Measurements from ENCODE around the gene TMPRSS4.
"Not testable (repeated sequence)": the region's sequence is repeated elsewhere in the genome, so short reads cannot be mapped to it uniquely, and the experiment has no call there.

The TMPRSS4 gene

DNA sequence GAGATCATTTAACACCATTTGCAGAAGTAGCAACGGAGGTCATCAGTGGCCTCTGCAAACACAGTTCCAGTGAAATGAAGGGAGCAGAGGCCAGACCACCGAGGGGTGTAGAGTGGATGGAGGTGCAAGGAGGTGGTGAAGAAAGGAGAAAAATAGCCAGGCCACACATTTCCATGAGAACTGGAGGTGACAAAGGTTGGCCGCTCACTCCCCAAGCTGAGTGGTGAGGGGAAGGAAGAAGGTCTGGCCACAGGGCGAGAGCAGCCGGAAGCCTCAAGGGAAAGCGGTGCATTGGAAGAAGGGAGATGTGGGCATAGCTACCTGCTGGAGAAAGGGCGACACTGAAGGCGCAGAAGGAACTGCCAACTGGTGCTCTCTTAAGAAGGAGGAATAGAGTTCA lies 20.1 kb upstream of the TMPRSS4 start:
- no peak for DNase-seq (ENCODE audit: low read depth in 3 of 3)

DNA sequence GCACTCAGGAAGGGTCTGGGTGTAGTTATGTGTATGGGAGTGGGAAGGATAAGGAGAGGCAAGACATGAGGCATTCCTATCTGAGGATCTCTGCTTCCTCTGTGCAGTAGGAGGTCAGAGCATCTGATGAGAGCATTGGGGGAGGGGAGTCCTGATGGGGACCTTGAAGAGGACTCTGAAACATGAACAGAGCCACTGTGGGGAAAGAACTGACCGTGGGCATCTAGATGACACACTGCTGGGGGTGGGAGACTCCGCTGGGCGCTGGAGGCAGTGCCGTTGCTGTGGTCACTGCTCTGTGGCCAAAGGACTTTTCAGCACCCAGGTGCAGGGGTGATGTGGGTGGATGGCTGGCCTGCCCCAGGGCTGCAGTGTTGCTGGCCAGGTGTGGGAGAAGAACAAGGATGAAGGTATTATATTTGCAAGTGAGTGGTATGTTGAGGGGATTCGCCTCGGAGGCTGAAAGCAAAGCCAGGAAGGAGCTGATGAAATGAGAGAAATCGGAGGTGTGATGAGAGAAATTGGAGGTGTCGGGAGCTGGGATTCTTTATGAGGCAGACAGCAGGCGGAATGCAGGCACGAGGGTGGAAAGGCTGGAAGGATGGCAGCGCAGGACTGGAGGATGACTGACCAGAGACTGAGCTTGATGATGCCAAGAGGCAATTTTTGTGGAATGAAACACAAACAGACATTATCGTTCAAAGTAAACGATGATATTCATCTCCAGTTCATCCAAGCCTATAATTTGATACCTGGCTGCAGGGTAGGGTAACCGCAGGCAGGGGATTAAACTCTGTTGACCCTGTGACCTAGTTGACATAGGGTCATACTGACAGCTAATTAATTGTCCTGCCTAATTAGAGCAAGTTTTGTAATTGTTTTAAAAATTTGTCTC lies 19.4 kb upstream of the TMPRSS4 start:
- no peak for DNase-seq (ENCODE audit: low read depth in 3 of 3)

DNA sequence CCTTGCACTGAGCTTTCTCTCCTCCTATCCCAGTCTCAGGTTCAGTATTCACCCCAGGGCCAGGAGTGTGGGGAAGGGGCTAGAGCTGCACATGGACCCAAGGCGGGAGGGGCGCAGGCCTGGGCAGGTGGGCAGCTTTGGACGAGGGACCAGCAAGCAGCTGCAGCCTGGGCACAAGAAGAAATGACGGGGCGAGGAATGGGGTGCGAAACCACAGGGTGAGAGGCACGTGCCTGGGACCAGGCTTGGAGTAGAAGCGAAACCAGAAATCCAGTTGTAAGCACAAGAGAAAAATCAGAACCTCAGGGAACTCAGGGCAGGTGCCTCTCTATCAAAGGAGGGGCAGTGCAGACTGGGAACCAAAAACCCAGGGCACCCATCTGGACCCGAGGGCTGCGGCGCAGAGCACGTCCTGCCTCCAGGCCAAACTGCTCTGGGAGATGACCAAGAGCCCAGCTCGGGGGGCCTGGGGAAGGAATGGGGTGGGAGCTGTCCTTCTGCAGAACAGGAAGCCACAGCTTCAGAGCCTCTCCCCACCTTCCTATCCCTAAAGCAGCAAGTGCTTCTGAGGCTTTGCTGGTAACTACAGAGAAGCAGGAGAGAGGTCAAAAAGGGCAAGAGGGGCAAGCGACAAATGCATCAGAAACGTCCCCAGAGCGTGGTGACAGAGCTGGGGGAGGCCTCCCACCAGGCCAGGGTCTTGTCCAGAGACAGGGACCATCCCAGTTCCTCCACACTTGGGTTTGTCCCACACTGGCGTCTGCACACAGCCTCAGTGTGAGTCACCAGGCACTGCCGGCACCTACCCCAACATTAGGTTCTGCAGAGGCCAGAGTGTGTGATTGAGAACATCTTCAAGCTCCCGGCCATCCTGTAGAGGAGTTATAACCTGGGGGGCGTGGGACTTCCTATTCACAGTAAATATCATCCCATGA lies 18.3 kb upstream of the TMPRSS4 start:
- DNase-seq (ENCODE audit: low read depth in 3 of 3): no peak

DNA sequence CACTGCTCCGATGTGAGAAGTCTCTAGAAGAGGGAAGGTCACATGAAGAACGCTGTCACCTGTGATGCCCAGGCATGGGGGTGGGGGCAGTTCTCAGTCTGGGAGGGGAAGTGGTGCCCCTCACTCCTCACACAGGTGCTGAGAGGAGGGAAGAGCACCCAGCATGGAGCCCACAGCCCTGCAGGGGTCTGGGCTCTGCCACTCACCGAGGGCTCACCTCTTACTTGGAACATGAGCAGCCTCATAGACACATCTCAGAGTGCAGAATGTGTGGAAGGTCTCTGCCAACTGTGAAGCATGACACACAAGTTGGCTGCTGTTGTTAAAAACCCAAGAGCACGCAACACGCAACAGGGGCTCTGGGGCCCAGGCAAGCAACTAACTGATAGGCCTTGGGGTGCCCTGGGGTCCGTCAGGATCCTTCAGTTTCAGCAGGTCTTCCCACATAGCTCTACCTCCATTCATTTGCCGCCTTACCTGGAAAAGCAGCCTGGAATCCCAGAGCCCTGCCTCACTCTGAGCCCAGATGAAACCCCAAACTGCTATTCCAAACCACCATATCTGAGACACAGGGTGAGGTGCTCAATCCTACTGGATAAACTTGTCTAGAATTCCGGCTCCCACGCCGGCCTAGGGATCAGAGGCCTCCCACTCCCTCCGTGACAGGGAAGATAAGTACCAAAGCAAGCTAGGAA lies 17.5 kb upstream of the TMPRSS4 start:
- no peak for DNase-seq (ENCODE audit: low read depth in 3 of 3)

DNA sequence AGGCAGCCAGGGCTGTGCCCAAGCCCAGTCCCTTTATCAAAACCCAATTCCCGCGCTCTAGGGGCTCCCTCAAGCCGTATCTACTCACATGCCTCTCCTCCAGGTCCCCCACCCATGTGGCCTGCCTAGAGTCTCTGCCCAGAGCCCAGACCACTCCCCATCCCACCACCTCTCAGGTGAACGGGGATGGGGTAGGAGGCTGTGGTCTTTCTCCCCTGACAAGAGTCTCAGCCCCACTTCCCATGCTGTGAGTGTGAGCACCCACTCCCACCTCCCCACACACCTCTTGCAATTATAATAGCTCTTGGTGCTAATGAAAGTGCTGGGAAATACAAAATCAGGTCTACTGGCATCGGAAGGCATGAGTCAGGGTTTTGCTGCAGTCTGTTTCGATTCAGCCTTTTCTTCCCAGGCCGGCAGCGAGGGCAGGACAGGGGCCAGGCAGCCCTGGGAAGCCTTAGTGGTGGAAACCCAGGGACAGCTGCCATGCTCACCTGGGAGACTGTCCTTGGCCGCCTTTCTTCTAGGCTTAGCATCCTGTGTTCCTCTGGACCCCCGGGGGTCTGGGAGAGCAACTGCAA lies 16.7 kb upstream of the TMPRSS4 start:
- DNase-seq (ENCODE audit: low read depth in 3 of 3): no peak

DNA sequence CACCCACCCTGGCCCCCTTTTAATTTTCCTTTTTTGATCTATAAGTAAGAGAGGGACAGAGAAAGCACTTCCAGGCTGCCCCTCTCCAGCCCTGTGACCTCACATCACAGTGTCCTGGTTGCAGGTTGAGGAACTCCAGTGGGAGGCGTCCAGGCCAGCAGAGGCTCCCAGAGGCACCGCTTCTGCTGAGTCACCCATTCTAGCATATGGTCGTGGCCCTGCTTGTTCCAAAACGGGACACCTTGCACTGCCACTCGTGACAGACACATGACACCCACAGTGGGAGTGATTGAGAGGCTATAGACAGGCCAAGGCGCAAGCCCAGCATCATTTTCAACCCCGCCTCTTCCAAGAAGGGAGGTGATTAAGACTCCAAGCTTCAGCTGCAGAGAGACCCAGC lies 16.0 kb upstream of the TMPRSS4 start:
- no peak for DNase-seq (ENCODE audit: low read depth in 3 of 3)

DNA sequence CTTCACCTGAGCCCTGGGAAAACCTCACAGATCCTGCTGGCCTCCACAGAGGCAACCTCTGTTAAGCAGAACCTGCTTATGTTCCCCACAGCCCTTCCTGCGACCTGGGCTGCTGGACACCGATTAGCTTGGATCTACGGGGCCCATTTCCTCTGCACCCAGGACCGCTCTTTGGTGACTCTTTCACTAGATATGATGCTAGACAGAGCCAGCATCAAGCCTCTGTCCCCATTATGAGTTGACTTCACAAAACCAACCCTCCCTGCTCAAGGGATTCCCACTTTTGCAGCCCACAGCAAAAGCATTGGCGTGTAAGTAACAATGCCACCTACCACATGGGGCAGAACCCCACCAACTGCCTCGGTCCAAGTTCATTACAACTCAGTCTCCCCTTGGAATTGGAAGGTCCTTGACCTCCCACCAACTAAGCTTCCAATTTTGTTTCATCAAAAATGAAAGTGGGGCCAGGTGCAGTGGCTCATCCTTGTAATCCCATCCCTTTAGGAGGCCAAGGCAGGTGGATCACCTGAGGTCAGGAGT lies 15.2 kb upstream of the TMPRSS4 start:
- no peak for DNase-seq (ENCODE audit: low read depth in 3 of 3)

DNA sequence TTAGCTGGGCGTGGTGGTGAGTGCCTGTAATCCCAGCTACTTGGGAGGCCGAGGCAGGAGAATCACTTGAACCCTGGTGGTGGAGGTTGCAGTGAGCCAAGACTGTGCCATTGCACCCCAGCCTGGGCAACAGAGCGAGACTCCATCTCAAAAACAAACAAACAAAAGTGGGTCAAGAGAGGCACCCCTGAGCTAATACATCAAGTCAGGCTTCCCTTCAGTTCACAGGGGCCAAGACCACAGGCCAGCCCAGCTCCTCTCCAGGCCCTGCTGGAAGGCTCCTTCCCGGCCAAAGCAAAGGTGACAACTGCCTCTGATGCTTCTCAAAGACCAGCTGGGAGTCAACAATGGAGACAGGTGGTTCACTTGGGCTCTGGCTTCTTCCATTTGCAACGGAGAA lies 14.7 kb upstream of the TMPRSS4 start:
- not testable (repeated sequence) for DNase-seq (ENCODE audit: low read depth in 3 of 3)

DNA sequence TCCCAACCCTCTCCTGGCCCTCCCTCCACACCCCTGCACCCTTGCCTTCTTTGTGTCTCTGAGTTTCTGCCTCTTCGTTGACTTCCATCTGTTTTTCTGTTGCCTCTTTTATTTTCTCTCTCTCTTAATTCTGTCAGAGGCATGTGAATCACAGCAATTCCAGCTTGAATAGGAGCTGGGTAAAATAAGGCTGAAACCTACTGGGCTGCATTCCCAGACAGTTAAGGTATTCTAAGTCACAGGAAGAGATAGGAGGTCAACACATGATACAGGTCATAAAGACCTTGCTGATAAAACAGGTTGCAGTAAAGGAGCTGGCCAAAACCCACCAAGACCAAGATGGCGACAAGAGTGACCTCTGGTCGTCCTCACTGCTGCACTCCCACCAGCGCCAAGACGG lies 14.2 kb upstream of the TMPRSS4 start:
- DNase-seq (ENCODE audit: low read depth in 3 of 3): not testable (repeated sequence)

DNA sequence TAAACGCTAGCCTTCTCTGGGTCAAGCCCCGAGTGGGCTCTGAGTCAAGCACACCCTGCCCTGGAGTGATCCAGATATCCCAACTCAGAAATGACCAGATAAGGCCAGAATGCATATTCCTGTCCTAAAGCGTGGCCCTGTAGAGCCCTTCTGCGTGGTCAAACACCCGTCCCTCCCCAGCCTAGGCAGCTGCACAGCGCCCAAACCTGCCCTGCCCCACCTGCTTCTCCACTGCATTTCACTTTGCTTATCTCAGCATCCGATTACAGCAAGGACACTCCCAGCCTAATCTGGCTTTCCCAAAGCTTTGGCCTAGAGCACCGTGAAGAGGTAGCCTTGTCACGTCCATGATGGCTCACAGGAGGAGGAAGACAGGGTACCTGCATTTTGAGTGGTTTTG lies 11.9 kb upstream of the TMPRSS4 start:
- no peak for DNase-seq (ENCODE audit: low read depth in 3 of 3)

DNA sequence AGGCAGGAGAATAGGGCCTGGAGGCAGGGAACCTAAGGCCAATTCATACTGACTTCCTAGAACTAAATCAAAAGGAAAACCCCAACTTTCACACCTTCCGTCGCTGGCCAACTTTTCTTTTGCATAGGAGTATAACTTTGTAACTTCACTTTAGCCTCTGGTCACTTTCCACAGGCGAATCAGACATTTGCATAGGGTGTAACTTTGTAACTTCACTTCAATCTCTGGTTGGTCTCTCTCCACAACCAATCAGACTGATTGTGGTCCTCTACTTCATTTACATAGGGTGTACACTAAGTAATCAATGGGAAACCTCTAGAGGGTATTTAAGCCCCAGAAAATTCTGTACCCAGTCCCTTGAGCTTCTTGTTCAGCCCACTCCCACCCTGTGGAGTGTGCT lies 11.5 kb upstream of the TMPRSS4 start:
- no peak for DNase-seq (ENCODE audit: low read depth in 3 of 3)

DNA sequence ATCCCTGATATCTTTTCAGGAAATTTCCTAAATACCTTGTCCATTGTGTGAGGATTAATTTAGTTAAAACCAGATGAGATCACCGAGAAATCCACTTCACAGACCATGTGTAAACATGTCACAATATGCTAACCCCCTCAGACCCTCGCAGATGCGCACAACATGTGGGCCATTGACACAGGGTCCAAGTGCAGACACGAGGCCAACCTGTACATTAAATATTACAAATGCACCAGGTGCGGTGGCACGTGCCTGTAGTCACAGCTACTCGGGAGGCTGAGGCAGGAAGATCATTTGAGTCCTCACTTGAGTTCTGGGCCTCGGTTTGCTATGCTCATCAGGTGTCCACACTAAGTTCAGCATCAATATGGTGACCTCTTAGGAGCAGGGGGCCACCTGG lies 9.9 kb upstream of the TMPRSS4 start:
- DNase-seq (ENCODE audit: low read depth in 3 of 3): no peak

DNA sequence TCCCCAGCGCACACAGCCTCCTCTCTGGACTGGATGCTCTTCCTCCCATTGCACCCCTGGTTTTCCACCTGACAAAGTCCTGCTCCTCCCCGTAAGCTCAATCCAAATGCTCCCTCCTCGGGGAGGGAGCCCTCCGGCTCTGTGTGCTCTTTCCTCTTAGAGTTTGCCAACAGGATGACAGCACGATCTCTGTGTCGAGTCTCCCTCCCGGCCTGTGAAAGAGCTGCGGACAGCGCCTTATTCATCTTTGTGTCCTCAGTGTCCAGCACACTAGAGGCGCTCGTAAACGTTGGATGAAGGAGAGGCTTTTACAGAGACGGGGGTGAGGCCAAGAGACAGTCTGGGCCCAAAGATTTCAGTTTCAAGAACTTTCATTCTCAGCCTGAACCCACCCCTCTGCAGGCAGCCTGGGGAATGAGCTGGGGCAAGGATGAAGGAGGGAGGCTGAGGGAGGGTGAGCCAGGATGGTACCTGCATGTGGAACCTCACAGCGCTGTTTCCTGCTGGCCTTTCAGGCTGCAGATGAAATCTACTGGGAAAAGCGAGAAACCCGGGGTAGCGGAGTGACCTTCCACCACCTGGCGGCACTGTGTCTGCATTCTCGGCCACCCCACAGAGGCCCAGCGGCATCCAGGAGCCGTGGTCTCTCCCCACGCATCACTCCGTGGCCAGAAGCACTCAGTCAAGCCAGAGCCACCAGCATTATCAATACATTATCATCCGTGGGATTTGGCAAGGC lies 8.5 kb upstream of the TMPRSS4 start:
- DNase-seq (ENCODE audit: low read depth in 3 of 3): no peak

DNA sequence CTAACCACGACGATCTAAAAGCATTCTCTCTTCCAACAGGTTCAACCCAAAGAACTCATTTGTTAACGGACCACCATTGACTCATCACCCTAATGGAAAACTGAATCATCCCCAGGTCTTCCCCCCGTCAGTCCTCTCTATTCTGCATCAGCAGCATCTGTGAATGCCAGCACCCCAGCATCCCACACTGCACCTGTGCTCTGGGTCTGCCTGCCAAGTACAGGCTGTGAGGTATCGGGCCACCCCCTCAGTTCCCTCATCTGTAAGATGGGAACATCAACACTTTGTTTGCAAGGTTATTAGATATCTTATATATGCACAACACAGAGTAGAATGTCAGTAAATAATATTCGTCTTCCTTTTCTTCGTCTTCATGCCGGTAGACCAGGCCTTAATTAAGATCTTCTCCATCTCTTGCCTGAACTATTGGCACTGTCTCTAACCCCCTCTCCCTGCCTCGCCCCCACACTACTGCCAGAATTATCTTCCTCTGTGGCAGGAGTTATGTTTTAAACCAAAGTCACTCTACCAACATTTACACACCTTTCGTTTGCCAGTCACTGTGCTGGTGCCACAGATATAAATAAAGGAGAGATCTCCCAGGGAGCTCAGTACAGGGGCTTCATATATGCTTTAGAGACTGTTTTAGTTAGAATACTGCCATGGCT lies 7.8 kb upstream of the TMPRSS4 start:
- no peak for DNase-seq (ENCODE audit: low read depth in 3 of 3)

DNA sequence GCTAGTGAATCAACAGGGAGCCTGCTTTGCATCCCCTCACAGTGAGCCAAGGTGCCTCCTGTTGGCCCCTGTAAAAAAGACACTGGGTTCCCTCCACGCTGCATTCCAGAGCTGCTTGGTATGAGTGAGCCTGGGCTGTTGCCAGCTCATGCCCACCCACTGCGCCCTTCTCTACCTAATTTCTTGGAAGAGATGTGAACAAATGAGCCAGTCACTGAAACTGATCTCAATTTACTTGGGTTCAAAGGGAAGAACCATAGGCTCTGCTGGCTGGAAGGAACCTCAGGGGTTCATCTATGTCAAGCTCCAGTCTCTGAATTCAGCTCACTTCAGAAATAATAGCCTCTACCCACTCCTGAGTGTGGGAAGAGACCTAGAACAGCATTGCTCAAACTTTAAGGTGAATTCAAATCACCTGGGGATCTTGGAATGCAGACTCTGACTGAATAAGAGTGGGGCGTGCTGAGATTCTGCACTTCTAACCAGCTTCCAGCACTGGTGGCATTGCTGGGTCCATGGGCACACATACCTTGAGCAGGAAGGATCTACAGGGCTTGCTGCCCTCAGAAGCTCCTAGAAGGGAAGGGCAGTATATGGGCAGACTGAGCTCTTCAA lies 5.4 kb upstream of the TMPRSS4 start:
- no peak for DNase-seq (ENCODE audit: low read depth in 3 of 3)

DNA sequence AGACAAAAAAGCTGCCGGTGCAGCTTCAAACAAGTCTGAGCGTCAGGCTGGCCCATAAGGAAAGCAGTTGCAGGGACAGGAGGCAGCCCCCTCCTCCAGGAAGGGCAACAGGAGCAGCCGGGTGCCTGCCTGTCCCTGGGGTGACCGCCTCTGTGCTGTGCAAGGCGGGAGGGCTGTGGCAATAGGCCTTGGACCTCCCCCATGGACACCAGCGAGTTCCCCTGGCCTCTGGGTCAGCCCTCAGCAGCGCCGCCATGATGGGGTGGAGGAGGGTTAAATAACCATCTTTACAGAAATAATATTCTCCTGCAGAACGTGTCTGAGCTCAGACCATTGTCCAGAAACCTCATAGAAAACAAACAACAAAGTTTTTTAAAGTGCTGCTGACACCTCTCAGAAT lies 3.3 kb upstream of the TMPRSS4 start:
- no peak for DNase-seq (ENCODE audit: low read depth in 3 of 3)

DNA sequence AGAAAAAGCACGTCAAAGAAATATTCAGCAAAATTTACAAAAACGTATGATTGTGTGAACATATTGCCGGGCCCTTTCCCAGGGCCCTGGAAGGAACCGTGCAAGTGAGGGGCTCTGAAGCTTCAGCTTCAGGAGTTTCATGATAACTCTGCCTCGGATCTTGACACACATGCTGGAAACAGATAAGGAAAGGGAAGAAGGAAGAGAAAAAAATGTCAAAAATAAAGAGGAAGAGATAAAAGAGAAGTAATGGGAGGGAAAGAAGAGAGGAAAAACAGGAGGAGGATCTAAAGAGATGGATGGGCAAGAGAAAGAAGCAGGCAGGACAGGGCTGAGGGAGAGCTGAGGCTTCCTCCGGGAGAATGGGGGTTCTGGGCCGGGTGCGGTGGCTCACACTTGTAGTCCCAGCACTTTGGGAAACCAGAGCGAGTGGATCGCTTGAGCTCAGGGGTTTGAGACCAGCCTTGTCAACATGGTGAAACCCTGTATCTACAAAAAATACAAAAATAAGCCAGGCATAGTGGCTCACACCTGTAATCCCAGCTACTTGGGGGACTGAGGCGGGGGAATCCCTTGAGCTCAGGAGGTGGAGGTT lies 2.7 kb upstream of the TMPRSS4 start:
- DNase-seq (ENCODE audit: low read depth in 3 of 3): no peak

DNA sequence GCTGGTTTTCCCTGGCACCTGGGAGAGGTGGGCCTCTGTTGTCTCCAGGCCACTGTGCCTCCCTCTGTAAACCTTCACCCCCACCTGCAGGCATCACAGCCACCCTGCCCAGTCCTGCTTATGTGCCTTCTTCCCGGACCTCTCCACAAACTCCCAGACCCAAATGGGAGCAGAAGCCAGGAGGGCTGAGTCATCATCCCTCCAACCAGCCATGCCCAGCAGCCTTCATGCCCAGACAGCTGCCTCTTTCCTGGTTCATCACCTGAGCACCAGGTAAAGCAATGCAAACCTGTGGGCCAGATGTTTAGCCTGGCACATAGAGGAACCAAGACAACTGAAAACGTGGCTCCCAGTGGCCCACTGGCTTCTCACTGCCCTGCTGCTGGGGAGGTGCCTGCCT lies 2.1 kb upstream of the TMPRSS4 start:
- DNase-seq (ENCODE audit: low read depth in 3 of 3): no peak

DNA sequence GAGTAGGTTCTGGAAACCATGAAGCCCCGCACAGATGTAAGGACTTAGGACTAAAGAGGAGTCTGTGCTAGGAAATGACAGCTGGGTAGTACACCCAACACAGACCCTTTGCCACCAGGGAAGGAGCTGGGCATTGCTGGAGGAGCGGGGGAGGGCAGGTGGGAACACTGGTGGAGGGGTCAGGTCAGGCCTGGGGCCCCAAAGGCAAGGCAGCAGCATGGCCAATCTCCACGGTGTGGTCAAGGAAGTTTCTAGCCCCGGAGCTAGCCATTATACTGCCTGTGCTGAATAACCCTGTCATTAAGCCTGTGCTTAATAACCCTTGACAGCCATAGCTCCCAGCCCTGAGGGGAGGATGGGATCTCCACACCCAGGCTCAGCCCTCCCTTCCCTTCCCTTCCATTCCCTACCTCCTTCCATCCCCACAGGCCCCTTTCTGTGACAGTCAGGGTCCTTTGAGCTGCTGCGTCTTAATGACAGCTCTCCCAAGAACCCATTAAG lies 2.1 kb downstream of the TMPRSS4 start:
- no peak for DNase-seq (ENCODE audit: low read depth in 3 of 3)
